GM19463 (cell line): ENCODE data around the gene FLOT2.
"Not testable (repeated sequence)": the region's sequence is repeated elsewhere in the genome, so short reads cannot be mapped to it uniquely, and the experiment has no call there.

Experiments
- ATAC-seq: cut with Tn5 transposase; IDR thresholded peaks from one replicate; pipeline ENCODE4 v1.9.1; 2021; ENCODE audit warnings: mild to moderate bottlenecking, moderate library complexity; ENCODE audit not compliant: unreplicated experiment

Gene FLOT2

GRCh38 chr17:28896884-28897768 is at the start of gene FLOT2:
TSS of gene FLOT2 (minus strand) at chr17:28897733. CDS start at chr17:28897574, 159 bp downstream.
- ATAC-seq = no peak

- ATAC-seq = no peak
Observed at GRCh38 chr17:28946239-28946638, 48.7 kb upstream of the FLOT2 start.

- no peak for ATAC-seq
Observed at GRCh38 chr17:28944862-28945741, 47.6 kb upstream of the FLOT2 start.

GRCh38 chr17:28944343-28944742 is 46.8 kb upstream of the FLOT2 start:
- ATAC-seq = no peak

GRCh38 chr17:28942925-28943324 is 45.4 kb upstream of the FLOT2 start:
- no peak for ATAC-seq

- ATAC-seq = no peak
Observed at GRCh38 chr17:28941251-28941650, 43.7 kb upstream of the FLOT2 start.

- no peak for ATAC-seq
Observed at GRCh38 chr17:28940675-28941074, 43.1 kb upstream of the FLOT2 start.

- no peak for ATAC-seq
Observed at GRCh38 chr17:28940142-28940541, 42.6 kb upstream of the FLOT2 start.

GRCh38 chr17:28938552-28938951 is 41.0 kb upstream of the FLOT2 start:
- no peak for ATAC-seq

- ATAC-seq = no peak
Observed at GRCh38 chr17:28937044-28937729, 39.7 kb upstream of the FLOT2 start.

- ATAC-seq = no peak
Observed at GRCh38 chr17:28935744-28936460, 38.4 kb upstream of the FLOT2 start.

GRCh38 chr17:28934508-28934907 is 37.0 kb upstream of the FLOT2 start:
- not testable (repeated sequence) for ATAC-seq

GRCh38 chr17:28929787-28930186 is 32.3 kb upstream of the FLOT2 start:
- ATAC-seq = no peak

GRCh38 chr17:28928061-28928460 is 30.5 kb upstream of the FLOT2 start:
- ATAC-seq = no peak

- no peak for ATAC-seq
Observed at GRCh38 chr17:28926786-28927185, 29.3 kb upstream of the FLOT2 start.

GRCh38 chr17:28926366-28926765 is 28.8 kb upstream of the FLOT2 start:
- ATAC-seq = no peak

- ATAC-seq = no peak
Observed at GRCh38 chr17:28925912-28926365, 28.4 kb upstream of the FLOT2 start.

GRCh38 chr17:28920201-28920600 is 22.7 kb upstream of the FLOT2 start:
- ATAC-seq = no peak

GRCh38 chr17:28918295-28918694 is 20.8 kb upstream of the FLOT2 start:
- no peak for ATAC-seq

- ATAC-seq = no peak
Observed at GRCh38 chr17:28917465-28917864, 19.9 kb upstream of the FLOT2 start.
